ENCODE measurements around the gene ITGA11.

ITGA11 gene

DNA sequence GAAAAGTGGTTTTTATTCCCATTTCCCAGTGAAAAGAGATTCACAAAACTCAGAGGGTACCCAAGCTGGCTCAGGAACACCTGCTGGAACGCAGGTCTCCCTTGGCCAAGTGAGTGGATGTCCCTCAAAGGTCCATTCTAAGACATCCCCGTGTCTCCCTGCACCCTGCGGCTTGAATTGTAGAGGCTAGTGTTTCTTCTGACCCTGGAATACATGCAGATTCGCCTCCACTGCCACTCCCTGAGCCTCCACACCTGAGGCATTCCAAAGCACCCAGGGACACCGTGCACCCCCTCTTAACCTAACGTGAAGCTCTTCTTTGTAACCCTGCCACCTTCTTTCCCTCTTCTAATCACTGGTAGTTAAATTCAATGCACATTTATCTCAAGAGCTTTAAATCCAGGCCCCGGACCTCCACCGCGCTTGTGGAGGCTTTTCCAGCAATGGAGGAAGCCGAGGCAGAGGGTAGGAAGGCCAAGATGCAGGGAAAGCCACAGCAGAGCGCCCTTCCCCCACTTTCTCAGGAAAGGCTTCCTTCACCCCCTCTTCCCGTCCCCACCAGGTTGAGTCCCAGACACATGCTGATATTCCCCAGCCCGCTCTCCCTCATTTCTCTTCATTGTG is 590 bp upstream of the ITGA11 start:
- no peak for DNase-seq (ENCODE audit: low read depth)
- TF ChIP-seq, protein P1, sequence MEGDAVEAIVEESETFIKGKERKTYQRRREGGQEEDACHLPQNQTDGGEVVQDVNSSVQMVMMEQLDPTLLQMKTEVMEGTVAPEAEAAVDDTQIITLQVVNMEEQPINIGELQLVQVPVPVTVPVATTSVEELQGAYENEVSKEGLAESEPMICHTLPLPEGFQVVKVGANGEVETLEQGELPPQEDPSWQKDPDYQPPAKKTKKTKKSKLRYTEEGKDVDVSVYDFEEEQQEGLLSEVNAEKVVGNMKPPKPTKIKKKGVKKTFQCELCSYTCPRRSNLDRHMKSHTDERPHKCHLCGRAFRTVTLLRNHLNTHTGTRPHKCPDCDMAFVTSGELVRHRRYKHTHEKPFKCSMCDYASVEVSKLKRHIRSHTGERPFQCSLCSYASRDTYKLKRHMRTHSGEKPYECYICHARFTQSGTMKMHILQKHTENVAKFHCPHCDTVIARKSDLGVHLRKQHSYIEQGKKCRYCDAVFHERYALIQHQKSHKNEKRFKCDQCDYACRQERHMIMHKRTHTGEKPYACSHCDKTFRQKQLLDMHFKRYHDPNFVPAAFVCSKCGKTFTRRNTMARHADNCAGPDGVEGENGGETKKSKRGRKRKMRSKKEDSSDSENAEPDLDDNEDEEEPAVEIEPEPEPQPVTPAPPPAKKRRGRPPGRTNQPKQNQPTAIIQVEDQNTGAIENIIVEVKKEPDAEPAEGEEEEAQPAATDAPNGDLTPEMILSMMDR (IDR thresholded peaks at IDR 0.05; ENCODE audit: insufficient read depth, low read depth, low read length, missing control alignments): no peak
- no peak overlapping the region for H3K4me3 ChIP-seq (ENCODE audit: low read length)

DNA sequence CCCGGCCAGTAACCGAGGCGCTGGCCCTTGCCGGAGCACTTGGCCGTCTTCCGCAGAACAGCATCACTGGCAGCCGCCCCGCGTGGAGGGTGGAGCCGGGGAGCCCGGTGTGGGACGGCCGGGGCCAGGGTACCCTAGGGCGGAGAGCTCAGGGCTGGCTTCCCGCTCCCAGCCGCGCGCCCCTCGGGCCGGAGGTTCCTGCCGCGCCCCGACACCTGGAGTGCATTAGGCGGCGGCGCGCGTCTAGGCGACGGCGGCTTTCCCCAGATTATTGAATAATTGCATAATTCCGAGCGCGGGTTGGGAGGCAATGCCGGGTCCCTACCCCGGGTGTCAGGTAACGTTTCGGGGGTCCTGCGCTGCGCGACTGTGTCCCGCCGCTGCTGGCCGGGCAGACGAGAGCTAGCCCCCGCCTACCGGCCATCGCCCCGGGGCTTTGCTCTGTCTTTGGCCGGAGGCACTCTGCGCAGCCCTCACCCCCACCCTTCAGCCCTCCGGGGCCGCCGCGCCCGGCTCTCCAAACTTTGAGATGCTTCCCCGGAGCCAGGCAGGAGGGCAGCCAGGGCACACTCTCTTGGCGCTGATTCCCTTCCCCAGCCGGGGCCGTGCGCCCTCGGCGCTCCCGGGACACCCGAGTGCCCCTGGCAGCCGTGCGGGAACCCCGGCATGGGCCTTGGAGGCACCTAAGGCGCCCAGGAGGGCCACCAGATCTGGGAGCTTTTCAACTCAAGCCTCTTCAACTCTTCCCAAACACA is 749 bp downstream of the ITGA11 start:
- no peak for DNase-seq (ENCODE audit: low read depth)

DNA sequence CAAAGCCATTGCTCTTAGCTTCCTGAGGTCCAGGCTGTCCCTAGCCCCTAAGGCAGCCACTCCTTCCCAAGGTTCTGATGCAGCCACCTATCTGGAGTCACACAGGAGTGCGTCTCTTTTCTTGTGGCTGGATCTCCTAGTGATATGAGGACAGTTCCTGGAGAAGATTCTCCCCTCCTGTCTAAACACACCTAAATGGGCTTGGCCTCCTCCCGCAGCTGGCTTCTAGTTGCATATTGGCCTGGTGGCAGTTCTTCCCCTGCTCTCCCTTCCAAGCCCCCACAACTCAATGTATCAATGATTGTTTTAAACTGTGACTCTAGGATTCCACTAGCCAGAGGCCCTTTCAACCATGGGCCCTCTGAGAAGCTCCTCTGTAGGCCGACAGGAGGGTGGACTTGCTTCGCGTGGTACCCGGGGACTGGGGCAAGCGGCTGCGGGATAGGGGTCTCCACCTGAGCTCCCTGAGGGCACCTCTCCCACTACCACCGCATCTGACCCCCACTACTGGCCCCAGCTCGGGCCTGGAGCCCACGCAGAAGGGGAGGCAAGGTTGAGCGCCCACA is 1.4 kb downstream of the ITGA11 start:
- TF ChIP-seq, protein P1 (IDR thresholded peaks at IDR 0.05; ENCODE audit: insufficient read depth, low read depth, low read length, missing control alignments): no peak
- no peak overlapping the region for H3K4me3 ChIP-seq (ENCODE audit: low read length)

More for the DNA sequence above, 749 bp downstream of the ITGA11 start:
- TF ChIP-seq, protein P1 (IDR thresholded peaks at IDR 0.05; ENCODE audit: insufficient read depth, low read depth, low read length, missing control alignments): no peak
- H3K4me3 ChIP-seq (ENCODE audit: low read length): no peak overlapping the region

DNA sequence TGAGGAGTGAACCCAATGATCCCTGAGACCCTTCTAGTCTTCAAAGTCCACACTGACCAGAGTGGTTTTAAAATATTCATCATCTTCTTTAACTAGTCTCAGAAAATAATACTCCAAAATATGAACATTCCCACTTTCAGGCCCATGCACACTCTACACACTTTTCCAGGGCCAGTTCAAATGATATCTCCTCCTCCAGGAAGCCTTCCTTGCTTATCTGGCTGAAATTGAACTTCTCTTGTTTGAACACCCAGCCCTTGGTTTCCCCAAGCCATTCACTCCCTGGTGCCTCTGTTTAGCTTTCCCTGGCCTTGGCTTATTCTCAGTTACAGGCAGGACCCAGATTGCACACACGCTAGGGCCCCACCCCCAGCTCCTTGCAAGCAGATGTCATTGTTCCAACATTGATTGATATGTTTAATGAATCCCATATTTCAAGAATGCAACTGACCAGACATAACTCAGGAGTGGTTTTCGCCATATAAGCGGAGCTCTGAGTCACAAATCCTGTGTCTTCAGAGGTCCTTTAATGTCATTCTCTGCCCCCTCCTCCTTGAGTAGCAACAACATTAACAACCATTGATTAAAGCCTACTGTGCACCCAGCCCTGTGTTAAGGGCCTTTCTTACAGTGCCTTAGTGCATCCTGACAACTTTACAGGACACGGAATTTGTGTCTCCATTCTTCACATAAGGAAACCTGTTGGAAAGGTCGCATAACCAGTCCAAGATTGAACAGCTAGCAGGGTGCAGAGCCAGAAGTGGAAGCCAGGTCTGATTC is 2.1 kb downstream of the ITGA11 start:
- H3K4me3 ChIP-seq (ENCODE audit: low read length): no peak overlapping the region
- DNase-seq (ENCODE audit: low read depth): no peak
- TF ChIP-seq, protein P1 (IDR thresholded peaks at IDR 0.05; ENCODE audit: insufficient read depth, low read depth, low read length, missing control alignments): no peak

More for the DNA sequence above, 1.4 kb downstream of the ITGA11 start:
- DNase-seq (ENCODE audit: low read depth): no peak

DNA sequence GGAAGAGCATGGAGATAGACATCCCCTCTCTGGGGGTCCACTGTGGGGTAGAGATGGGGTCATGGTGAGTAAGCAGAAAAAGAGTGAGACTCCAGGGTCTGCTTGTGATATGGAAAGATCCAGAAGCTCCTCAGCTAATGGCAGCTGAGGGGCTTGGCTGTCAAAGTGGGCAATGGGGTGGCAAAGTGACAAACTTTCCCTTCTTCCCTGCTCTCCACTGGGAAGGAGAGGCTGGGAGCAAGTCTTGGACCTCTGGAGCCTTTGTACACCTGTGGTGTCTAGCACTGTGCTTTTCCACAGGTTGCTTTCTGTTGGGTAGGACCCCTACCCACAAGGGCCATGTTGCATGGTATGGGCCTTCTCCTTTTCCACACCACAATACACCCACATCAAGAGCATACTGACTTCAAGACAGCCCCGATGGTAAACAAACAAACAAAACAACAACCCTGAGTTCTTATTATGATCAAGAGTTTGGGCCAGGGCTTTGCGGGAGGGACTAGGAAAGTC is 3.5 kb downstream of the ITGA11 start:
- no peak for DNase-seq (ENCODE audit: low read depth)
- no peak overlapping the region for H3K4me3 ChIP-seq (ENCODE audit: low read length)
- TF ChIP-seq, protein P1 (IDR thresholded peaks at IDR 0.05; ENCODE audit: insufficient read depth, low read depth, low read length, missing control alignments): no peak

DNA sequence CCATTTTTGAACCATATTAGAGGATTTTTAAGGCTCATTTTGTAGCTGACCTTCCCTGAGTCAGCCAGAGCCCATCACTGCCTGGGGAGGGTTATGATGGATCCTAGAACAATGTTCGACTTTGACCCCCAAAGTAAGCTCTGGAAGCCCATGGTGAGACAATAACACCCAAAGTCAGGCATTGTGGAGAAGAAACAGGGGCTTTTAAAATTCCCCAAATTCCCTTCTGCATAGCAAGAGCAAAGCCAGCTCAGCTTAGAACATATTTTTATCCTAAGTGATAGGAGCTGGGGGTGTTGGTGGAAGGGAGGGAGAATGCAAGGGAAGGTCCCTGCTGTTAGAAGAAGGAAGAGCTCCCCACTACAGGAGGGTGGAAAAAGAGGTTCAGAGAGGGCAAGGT is 4.0 kb downstream of the ITGA11 start:
- no peak for DNase-seq (ENCODE audit: low read depth)
- H3K4me3 ChIP-seq (ENCODE audit: low read length): no peak overlapping the region
- TF ChIP-seq, protein P1 (IDR thresholded peaks at IDR 0.05; ENCODE audit: insufficient read depth, low read depth, low read length, missing control alignments): no peak

Data from epithelial cell of esophagus (primary cell).